GM21528 (cell line): ENCODE data around the gene SMURF2.
A peak's percentile ranks its signal among the peaks of the same experiment; 100 is the strongest.

Source experiments
- ATAC-seq: cut with Tn5 transposase; IDR thresholded peaks from one replicate; pipeline ENCODE4 v1.9.1; 2021; ENCODE audit warnings: mild to moderate bottlenecking, moderate library complexity; ENCODE audit not compliant: unreplicated experiment, low FRiP score

Gene SMURF2

DNA sequence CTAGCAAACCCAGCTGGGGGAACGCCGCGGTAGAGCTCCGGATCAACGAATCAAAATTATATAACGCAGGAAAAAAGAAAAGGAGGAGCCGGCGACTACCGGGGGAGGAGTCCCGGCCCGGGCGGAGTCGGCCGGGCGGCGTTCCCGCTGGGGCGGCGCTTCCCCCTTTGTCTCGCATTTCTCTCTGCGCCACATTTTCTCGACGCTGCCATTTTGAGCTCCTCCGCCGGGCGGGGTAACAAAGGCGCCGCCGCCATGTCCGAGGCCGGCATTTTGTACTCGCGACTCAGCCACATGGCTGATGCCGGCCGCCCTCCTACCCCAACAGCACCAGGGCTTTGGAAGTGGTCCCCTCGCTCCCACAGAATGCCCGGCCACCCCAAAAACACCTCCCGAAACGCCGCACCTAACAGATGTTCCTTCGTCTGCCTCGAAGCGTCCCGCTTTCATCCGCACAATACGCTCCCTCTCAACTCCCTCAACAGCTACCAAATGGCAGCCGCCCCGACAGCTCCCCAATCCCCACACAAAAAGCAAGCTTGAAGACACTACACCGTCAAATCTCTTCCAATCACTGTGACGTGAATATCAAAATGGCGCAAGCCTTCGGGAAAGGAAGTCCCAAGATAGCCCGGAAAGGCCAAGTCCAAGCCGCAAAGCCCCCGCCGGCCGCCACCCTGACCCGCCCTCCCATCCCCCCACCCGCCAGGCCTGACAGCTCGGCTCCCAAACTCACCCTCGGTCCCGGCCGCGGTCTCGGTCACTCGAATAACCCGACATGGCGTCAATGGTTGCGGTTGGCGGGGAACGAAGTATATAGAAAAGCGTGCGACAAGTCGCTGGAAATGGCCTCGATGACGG lies 156.5 kb downstream of the SMURF2 start:
- ATAC-seq: peak; percentile 30

DNA sequence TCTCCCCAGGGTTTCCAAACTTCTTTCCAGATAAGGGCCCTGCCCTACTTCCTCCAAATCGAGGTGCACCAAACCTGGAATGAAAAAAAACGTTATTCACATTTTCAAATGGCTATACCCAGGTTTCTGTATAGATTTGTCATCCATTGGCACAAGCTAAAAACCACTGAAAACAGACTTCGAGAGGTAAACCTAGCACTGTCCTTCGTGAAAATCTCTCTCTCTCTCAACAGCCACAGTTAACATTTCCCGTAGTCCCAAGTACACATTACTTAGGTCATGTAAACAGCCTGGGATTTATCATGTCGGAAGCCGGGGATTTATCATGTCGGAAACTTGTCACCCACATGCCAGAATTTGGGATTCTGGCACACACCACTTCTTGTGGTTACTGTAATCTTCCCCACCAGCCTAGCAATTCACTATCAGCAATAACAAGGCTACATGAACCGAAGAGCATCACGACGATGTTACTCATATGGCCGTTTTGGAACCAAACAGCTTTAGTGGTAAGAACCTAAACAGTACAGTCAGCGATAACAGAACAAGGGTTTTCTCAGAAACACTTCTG lies 157.3 kb downstream of the SMURF2 start:
- no peak for ATAC-seq

DNA sequence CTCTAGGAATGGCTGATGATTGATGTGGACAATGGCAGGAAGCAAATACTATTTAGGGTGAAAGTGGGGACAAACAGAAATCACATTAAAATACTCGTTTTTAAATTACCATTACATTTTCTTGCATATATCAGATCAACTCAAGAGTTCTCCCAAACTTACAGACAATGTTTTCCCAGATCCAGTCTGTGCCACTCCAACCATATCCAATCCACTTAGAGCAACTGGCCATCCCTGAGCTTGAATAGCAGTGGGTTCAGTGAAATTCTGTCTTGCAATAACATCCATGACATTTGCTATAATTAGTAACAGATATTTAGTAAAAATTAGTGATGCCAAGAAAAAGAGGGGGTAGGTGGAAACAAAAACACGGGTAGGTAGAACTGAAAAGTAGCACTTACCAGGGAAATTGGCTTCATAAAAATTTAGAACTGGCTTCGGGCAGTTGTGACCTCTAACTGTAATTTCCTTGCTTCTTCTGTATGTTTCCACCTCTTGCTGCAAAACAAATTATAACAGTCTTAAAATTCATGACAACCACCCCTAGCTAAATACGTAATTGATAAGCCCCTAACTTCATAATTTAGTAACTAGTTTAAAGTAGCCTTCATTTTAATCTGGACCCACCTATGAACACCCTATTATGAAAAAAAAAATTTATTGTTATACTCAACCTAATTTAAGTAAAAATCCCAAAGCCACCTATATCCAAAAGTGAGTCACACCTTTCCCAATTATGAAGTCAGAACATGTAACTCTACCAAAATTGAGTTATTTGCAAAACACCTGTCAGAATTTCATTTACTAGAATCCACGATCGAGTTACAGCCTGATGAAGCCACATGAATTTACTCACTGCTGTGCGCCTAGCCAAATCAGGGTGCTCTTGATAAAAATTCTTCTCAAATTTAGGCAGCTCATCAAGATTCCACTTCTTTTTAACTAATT lies 158.0 kb downstream of the SMURF2 start:
- ATAC-seq: no peak

DNA sequence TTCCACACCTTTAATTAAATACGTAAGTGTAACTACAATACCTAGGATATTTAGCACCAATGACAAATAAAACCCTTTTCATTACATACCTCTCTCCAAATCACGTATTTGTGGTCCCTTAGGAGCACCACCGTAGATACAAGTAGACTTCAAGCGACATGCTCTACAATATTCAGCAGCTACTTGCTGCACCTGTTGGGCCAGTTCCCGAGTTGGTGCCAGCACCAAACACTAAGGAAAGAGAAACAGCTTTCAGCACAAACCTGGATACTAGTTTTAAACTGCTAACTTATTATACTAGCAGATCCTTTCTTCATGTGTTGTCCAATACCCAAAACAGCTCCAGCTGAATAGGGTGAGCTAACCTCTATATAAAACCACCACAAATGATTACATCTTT lies 158.8 kb downstream of the SMURF2 start:
- ATAC-seq: no peak

DNA sequence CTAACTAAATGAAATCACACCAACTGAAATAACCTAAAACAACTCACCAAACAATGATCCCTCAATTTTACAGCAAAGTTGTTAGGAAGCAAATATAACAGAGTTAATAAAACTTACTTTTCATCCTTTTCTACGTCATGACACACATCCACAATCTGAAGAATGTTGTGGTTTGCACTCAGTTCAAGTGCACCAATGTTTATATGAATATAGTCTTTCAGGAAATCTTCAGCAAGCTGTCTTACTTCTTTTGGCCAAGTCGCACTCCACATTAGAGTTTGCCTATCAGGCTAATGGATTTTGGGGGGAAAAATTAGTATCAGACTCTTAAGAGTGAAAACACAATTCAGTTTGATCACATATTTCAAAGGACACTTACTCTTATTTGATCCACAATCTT lies 159.3 kb downstream of the SMURF2 start:
- ATAC-seq: no peak

DNA sequence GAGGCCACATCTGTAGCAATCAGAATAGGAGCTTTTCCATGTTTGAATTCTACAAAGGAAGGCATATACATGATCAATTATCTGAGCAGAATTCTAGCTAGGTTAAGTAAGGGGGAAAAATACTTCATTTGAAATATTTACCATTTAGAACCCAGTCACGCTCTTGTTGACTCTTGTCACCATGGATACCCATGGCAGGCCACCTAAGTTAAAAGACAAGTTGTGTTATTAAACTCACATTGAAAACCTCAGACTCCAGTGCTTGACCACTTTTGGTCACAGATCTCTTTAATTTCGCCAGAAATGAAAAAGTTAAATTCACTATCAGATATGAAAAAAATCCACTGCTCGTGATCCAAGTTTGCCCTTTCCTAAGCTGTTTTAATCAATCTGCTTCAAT lies 160.1 kb downstream of the SMURF2 start:
- ATAC-seq: no peak

DNA sequence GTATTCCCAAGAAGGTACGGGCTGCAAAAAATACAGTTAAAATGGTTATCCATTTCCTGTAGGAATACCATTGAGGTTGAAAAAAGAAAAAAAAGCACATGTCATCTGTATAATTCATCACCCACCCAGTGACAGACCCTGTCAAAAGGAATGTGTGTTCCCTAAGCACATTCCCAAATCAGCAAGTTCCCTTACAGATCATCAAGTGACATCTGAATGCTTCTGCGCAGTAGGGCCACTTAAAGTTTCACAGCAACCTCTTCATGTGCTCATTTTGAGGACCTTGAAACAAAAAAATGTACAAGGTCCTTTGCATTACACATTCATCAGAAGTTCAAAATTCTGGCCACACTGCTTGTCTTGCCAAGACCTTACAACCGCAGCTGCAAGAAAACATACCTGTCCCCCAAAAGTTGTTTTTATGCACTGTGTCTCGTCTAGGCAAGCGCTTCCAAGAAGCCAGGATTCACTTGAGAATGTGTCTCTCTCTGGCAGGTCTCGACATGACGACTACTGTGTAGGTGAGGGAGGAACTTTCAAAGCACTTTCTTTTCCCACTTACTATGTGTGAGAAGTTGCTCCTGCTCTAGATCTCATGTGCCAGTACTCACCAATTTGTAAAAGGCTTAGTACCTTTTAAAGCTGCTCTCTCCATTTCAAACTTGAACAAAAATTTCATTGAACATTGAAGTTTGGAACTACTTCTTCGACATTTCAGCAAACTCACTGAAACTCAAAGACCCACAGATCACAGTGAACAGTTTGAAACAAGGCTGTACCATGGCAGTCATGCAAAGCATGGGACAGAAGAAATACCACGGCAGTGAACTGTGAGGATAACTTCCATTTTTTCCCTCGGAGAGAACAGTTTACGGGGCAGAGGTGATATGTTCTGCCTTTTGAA lies 161.0 kb downstream of the SMURF2 start:
- ATAC-seq: no peak

DNA sequence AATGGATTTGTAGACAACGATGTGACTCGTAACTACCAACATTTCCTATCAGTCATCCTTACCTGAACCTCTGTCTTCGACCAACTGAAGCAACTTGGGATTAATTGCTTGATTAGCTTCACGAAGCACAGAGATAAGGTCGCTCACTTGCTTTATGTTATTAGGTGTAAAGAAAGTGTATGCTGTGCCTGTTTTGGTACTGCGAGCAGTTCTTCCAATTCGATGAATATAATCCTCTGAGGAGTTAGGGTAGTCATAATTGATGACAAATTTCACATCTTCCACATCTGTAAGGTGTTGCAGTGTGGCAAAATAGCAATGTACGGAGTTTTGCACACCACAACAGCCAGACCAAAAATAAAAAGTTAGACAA lies 161.6 kb downstream of the SMURF2 start:
- ATAC-seq: no peak

DNA sequence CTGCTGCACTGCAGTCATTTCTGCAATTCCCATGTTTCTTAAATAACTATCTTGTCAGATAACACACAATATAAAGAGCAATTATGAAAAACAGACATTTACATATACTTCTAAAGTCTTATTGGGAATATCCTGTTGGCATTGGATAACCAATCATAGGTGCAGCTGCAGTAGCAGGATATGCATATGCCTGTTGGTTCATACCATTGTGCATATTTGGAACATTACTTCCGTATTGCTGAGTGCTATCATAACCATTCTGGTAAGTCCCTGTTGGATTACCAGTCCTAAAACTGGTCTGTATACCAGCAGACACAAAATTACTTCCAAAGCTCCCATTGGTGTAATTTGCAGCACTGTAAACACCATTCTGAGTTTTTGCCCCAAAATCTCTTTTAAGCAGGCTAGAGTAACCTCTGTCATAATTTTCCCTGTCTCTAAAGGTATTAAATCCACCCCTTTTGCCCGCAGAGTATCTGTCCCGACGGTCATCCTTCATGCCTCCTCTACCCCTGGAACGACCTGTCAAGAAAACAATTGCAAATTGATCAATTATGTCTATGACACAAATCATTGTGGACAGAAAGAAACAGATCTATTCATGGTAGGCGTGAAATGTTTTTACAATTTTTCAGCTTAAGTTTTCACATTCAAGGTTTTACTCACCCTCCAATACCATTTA lies 162.2 kb downstream of the SMURF2 start:
- no peak for ATAC-seq

DNA sequence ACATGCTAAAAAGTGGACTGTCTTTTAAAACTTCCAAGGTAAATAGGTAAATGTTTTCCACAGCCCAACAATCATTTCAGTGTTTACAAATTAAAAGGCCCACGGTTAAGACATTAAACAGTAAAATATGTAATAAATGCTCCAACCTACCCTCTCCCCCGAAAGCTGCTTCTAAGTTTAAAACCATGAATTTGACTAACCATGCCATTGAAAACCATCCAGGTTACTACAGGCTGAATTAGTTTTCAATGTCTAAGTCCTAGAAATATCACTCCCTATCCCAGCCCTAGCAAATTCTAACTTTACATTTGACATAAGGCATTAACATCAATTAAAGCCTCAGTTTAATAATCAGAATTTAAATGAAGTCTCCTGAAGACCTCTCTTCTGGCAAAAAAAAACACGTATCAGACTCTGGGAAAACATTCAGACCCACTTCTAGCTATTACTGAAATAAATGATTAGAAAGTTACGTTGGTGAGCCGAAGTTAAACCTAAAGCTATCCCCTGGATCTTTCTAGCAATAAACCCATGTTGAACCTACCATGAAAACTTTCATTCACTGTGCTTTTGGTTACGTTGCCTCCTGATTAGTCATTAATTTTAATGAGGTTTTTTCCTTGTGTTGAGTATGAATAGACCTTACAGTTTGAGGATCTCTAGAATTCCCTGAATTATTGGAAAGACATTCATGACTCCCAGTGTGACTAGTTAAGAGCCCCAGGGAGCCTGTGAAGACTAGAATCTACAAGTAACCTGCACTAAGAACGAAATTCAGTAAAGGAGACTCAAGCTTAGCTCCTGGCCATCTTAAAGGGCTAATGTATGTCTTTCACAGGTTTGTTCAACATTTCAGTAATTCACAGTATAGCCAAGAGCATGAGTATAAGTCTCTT lies 163.6 kb downstream of the SMURF2 start:
- no peak for ATAC-seq

DNA sequence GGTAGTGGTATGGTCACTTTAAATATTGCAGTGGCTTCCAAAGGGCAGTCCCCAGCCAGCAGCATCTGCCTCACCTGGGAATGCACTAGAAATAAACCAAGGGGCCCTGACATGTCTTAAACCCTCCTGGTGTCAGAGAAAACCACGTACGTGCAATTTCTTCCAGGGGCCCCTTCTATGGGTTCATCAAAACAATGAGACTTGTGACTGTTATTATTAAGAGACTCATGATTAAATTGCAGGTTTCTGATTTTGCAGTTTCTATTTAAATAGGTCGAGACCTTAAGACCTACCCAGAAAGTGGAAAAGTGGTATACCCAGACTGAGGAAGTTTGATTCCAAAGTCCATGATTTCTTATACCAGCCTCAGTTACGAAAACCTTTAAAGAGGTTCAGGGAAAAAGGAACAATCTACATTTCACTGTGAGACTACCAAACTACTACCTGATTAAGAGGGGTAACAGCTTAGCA lies 164.5 kb downstream of the SMURF2 start:
- peak; percentile 5 for ATAC-seq

DNA sequence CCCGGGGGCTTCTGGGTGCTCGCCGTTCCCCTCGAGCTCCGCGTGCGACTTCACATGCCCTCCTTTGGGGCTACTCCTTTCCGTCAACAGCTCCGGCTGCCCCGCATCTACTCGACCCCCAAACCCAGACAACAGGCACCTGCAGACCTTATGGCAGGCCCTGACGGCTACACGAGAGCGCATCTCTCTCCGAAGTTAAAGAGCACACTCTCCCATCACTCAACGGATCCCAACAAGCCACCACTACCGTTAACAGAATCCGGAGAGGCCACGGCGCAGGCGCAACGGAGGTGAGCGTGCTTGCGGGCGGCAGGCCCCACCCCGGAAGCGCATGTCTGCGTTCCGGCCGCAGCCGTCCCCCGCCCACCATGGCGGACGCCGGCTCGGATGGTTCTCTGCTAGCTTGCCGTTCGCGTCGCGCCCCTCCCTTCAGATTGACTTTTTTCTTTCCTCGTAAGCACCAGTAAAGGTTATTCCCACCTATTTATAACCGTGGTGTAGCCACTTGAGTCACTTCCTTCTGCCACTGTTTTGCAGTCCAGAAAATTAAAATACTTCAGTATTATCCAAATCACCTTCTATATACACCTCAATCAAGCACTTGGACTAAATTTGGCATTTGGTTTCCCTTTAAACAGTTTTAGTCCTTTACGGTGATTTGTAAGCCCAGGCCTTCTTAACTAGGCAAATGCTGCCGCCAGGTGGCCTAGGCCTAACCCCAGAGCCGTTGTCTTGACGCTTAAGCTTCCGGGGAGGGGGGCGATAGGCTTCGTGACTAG lies 165.1 kb downstream of the SMURF2 start, which contains the start of gene POLG2:
Gene POLG2, minus strand, starts transcription at position 269 of the 779 bp plus-strand sequence. Its CDS starts 86 bp downstream, at position 183.
- peak; percentile 76 for ATAC-seq

DNA sequence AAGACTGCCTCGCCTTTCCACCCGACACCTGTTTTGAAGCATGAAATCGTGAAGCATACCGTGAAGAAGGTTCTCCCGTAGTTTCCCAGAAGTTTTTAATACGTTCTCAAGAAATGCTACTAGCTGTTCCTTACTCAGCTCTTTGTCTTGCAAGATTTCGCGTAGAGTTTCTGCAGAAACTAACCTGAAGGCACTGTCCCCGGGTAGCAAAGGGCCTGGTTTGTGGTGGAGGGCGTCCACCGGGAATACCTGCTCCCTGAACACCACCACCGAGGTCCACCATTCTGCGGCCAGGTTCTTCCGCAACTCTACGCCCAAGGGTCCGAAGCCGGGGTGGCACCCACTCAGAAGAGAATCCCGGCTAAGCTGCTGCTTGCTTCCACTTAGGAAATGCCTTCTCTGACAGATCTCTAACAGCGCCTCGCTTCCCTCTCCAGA lies 165.7 kb downstream of the SMURF2 start:
- no peak for ATAC-seq
